ENCODE results near the gene SLC15A3.

Gene SLC15A3

GRCh38 chr11:60944490-60945294, 7.3 kb downstream of the SLC15A3 start:
- no peak for DNase-seq

GRCh38 chr11:60942970-60943565, 8.9 kb downstream of the SLC15A3 start:
- peak; percentile 18 for DNase-seq

GRCh38 chr11:60942219-60942618, 9.8 kb downstream of the SLC15A3 start:
- no peak for DNase-seq

- no peak for DNase-seq
Observed at GRCh38 chr11:60941371-60942119, 10.4 kb downstream of the SLC15A3 start.

- DNase-seq, result no peak
Observed at GRCh38 chr11:60939855-60940254, 12.1 kb downstream of the SLC15A3 start.

GRCh38 chr11:60939301-60939700, 12.7 kb downstream of the SLC15A3 start:
- no peak for DNase-seq

GRCh38 chr11:60938500-60938899, 13.5 kb downstream of the SLC15A3 start:
- no peak for DNase-seq

GRCh38 chr11:60937811-60938210, 14.2 kb downstream of the SLC15A3 start:
- DNase-seq, result no peak

GRCh38 chr11:60937144-60937527, 14.8 kb downstream of the SLC15A3 start:
- no peak for DNase-seq

GRCh38 chr11:60936467-60937143, 15.4 kb downstream of the SLC15A3 start:
- no peak for DNase-seq

GRCh38 chr11:60935676-60936442, 16.1 kb downstream of the SLC15A3 start:
- DNase-seq, result no peak

GRCh38 chr11:60934790-60935605, 17.0 kb downstream of the SLC15A3 start:
- no peak for DNase-seq

GRCh38 chr11:60934124-60934789, 17.7 kb downstream of the SLC15A3 start:
- no peak for DNase-seq

- DNase-seq, result no peak
Observed at GRCh38 chr11:60933416-60934123, 18.4 kb downstream of the SLC15A3 start.

- no peak for DNase-seq
Observed at GRCh38 chr11:60932605-60933356, 19.2 kb downstream of the SLC15A3 start.

GRCh38 chr11:60931917-60932316, 20.1 kb downstream of the SLC15A3 start:
- DNase-seq, result no peak

- DNase-seq, result no peak
Observed at GRCh38 chr11:60930394-60930793, 21.6 kb downstream of the SLC15A3 start.

- no peak for DNase-seq
Observed at GRCh38 chr11:60929764-60930163, 22.2 kb downstream of the SLC15A3 start.

- DNase-seq, result no peak
Observed at GRCh38 chr11:60928563-60929001, 23.4 kb downstream of the SLC15A3 start.
